ENCODE measurements around the gene LIN7A.

The LIN7A gene

DNA sequence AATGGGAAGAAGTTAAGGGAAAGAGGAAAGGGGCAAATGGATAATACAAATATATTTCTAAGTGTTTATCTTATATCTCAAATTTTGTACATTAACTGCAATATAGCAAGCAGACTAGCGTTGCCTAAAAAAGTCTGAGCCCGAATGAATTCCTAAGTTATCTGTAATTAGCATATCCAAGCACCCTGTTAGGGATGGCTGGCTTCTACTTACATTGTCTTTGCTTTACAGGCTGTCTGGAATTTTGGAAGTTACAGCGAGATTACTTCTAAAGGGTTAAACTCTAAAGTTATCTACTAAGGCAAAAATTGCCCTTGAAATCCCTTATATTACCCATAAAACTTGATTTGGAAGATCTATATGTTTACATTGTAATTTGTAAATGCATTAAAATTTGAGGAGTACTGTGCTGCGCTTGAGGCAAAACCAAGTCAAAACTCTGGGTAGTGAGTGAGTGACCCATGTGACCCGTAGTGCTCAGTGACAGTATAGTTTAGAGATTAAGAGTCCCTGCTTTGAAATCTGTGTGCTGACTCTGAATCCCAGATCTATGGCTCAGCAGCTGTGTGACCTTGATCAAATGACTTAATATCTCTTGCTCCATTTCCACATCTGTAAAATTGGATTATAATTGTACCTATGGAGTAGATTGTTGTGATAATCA lies 17.3 kb upstream of the LIN7A start:
- H4K20me1 ChIP-seq (ENCODE audit: insufficient read depth, low read length, poor library complexity, severe bottlenecking), result no peaks in the 10 kb centered on the region

DNA sequence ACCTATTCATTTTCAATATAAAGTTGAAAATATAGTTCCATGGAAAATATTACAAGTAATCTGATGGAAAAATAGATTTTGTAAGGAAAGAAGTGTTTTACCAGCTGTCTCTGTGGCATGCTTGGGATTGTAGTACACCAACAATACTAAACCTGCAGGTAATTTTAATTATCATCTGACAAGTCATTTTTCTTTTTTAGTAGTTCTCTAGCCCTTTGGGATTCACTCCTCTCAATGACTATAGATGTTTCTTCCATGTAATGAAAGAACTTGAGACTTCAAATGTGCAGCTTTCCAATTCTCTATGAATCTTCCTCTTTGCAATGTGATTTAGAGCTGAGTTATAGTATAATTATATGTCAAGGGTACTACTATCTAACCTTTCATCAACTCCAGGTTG lies 14.7 kb upstream of the LIN7A start:
- no peaks in the 10 kb centered on the region for H3F3A ChIP-seq (ENCODE audit: low read depth)
- H3K9me2 ChIP-seq (replicated peaks; ENCODE audit: low read depth, low read length), result no peaks in the 10 kb centered on the region
- H3K4me1 ChIP-seq (ENCODE audit: insufficient read depth, low read length, poor library complexity, severe bottlenecking), result no peaks in the 10 kb centered on the region
- no peaks in the 10 kb centered on the region for H3K36me3 ChIP-seq (ENCODE audit: insufficient read depth, low read length)
- H3K79me2 ChIP-seq (ENCODE audit: insufficient read depth, low read length), result no peaks in the 10 kb centered on the region
- no peaks in the 10 kb centered on the region for H4K20me1 ChIP-seq (ENCODE audit: insufficient read depth, low read length, poor library complexity, severe bottlenecking)
- H3K4me2 ChIP-seq (ENCODE audit: low read depth, low read length, poor library complexity, severe bottlenecking), result no peak overlapping the region
- H3K9me3 ChIP-seq (ENCODE audit: insufficient read depth, low read depth, low read length), result no peaks in the 10 kb centered on the region
- no peaks in the 10 kb centered on the region for H3K27me3 ChIP-seq (ENCODE audit: insufficient read depth, low read length, poor library complexity, severe bottlenecking)
- no peak overlapping the region for H2AFZ ChIP-seq (ENCODE audit: low read length)
- no peak overlapping the region for H3K9ac ChIP-seq (ENCODE audit: low read depth, low read length, poor library complexity, severe bottlenecking)
- H3K4me3 ChIP-seq (ENCODE audit: low read length, poor library complexity, severe bottlenecking), result no peak overlapping the region
- TF ChIP-seq EZH2phosphoT487 (IDR thresholded peaks at IDR 0.05; ENCODE audit: borderline replicate concordance), result no peak
- TF ChIP-seq, protein P1, sequence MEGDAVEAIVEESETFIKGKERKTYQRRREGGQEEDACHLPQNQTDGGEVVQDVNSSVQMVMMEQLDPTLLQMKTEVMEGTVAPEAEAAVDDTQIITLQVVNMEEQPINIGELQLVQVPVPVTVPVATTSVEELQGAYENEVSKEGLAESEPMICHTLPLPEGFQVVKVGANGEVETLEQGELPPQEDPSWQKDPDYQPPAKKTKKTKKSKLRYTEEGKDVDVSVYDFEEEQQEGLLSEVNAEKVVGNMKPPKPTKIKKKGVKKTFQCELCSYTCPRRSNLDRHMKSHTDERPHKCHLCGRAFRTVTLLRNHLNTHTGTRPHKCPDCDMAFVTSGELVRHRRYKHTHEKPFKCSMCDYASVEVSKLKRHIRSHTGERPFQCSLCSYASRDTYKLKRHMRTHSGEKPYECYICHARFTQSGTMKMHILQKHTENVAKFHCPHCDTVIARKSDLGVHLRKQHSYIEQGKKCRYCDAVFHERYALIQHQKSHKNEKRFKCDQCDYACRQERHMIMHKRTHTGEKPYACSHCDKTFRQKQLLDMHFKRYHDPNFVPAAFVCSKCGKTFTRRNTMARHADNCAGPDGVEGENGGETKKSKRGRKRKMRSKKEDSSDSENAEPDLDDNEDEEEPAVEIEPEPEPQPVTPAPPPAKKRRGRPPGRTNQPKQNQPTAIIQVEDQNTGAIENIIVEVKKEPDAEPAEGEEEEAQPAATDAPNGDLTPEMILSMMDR (conservative IDR thresholded peaks at IDR 0.05; ENCODE audit: low read length), result no peak

More for the DNA sequence above, 17.3 kb upstream of the LIN7A start:
- no peaks in the 10 kb centered on the region for H3K9me2 ChIP-seq (replicated peaks; ENCODE audit: low read depth, low read length)
- H3K4me3 ChIP-seq (ENCODE audit: low read length, poor library complexity, severe bottlenecking), result no peak overlapping the region
- H3K4me1 ChIP-seq (ENCODE audit: insufficient read depth, low read length, poor library complexity, severe bottlenecking), result no peaks in the 10 kb centered on the region
- no peaks in the 10 kb centered on the region for H3F3A ChIP-seq (ENCODE audit: low read depth)
- no peaks in the 10 kb centered on the region for H3K9me3 ChIP-seq (ENCODE audit: insufficient read depth, low read depth, low read length)
- no peak overlapping the region for H2AFZ ChIP-seq (ENCODE audit: low read length)
- no peaks in the 10 kb centered on the region for H3K27me3 ChIP-seq (ENCODE audit: insufficient read depth, low read length, poor library complexity, severe bottlenecking)
- H3K9ac ChIP-seq (ENCODE audit: low read depth, low read length, poor library complexity, severe bottlenecking), result no peak overlapping the region
- no peak overlapping the region for H3K4me2 ChIP-seq (ENCODE audit: low read depth, low read length, poor library complexity, severe bottlenecking)
- H3K36me3 ChIP-seq (ENCODE audit: insufficient read depth, low read length), result no peaks in the 10 kb centered on the region
- no peaks in the 10 kb centered on the region for H3K79me2 ChIP-seq (ENCODE audit: insufficient read depth, low read length)
- TF ChIP-seq EZH2phosphoT487 (IDR thresholded peaks at IDR 0.05; ENCODE audit: borderline replicate concordance), result no peak
- TF ChIP-seq, protein P1 (conservative IDR thresholded peaks at IDR 0.05; ENCODE audit: low read length), result no peak

DNA sequence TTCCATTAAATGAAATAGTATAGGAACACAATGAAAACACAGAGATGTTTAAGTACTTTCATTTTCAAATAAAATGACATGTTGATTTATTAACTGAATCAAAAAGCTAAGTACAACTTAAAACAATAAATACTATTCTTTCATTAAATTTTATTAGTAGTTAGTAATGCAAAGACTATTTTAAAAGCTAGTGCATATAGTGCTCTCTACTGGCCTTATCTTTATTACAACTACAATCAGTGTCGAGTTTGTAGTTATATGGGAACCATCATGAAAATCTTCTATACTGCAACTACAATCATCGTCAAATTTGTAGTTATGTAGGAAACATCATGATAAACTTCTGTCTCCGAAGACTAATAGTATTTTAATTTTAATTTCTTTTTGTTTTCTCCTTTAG lies 8.9 kb upstream of the LIN7A start:
- Histone ChIP-seq H3K4me1 (ENCODE audit: insufficient read depth, low read length, poor library complexity, severe bottlenecking) (no peaks in the 10 kb centered on the region), H3K9me3 (ENCODE audit: insufficient read depth, low read depth, low read length) (no peaks in the 10 kb centered on the region), H3F3A (ENCODE audit: low read depth) (no peaks in the 10 kb centered on the region), H3K4me2 (ENCODE audit: low read depth, low read length, poor library complexity, severe bottlenecking) (no peak overlapping the region), H2AFZ (ENCODE audit: low read length) (no peak overlapping the region), H4K20me1 (ENCODE audit: insufficient read depth, low read length, poor library complexity, severe bottlenecking) (no peaks in the 10 kb centered on the region), H3K36me3 (ENCODE audit: insufficient read depth, low read length) (no peaks in the 10 kb centered on the region), H3K27me3 (ENCODE audit: insufficient read depth, low read length, poor library complexity, severe bottlenecking) (no peaks in the 10 kb centered on the region), H3K4me3 (ENCODE audit: low read length, poor library complexity, severe bottlenecking) (no peak overlapping the region), H3K9ac (ENCODE audit: low read depth, low read length, poor library complexity, severe bottlenecking) (no peak overlapping the region), H3K79me2 (ENCODE audit: insufficient read depth, low read length) (no peaks in the 10 kb centered on the region), H3K9me2 (replicated peaks; ENCODE audit: low read depth, low read length) (no peaks in the 10 kb centered on the region)
- TF ChIP-seq, protein P1 (conservative IDR thresholded peaks at IDR 0.05; ENCODE audit: low read length), result no peak
- no peak for TF ChIP-seq EZH2phosphoT487 (IDR thresholded peaks at IDR 0.05; ENCODE audit: borderline replicate concordance)
